HepG2 (cell line): Measurements from ENCODE around the gene PHB1. TPM values are rescaled to one million over a fixed set of nuclear protein-coding genes. Genes with fewer than 3 reads are reported as not detected.

Experiments used
- ELF4 ChIP-seq: sonication (generic); formaldehyde crosslinking; IDR thresholded peaks from 2 replicates; pipeline ENCODE4 v1.5.0; 2020; ENCODE audit warnings: missing genetic modification reagents, mild to moderate bottlenecking, moderate library complexity, borderline replicate concordance
- FOSL1 ChIP-seq: sonication (generic); formaldehyde crosslinking; IDR thresholded peaks from 2 replicates; pipeline ENCODE4 v1.9.0; 2021; ENCODE audit warnings: missing genetic modification reagents, borderline replicate concordance
- HCFC1 ChIP-seq: fragments of 150-350 bp; IDR thresholded peaks from 2 replicates; pipeline ENCODE4 v1.6.1; 2014; ENCODE audit warnings: low read depth, low read length
- MLLT10 ChIP-seq: sonication (generic); formaldehyde crosslinking; IDR thresholded peaks from 2 replicates; pipeline ENCODE4 v1.4.0; 2020; ENCODE audit warnings: missing genetic modification reagents
- MZF1 ChIP-seq: sonication (generic); formaldehyde crosslinking; IDR thresholded peaks from 2 replicates; pipeline ENCODE4 v1.8.1; 2023; ENCODE audit warnings: mild to moderate bottlenecking, missing genetic modification reagents, borderline replicate concordance
- NCOR1 ChIP-seq: fragments of 200-600 bp; sonication (generic); IDR thresholded peaks from 2 replicates; pipeline ENCODE4 v1.7.0; 2017; ENCODE audit warnings: antibody characterized with exemption, low read length, borderline replicate concordance
- PATZ1 ChIP-seq: sonication (generic); formaldehyde crosslinking; IDR thresholded peaks from 2 replicates; pipeline ENCODE4 v1.4.0; 2020; ENCODE audit warnings: missing genetic modification reagents
- ZFP36 ChIP-seq: fragments of 150-350 bp; IDR thresholded peaks from 2 replicates; pipeline ENCODE4 v1.6.1; 2018; ENCODE audit warnings: borderline replicate concordance, low read length, low read depth; ENCODE audit not compliant: partially characterized antibody
- ZNF136 ChIP-seq: sonication (generic); formaldehyde crosslinking; IDR thresholded peaks from 2 replicates; pipeline ENCODE4 v1.8.1; 2022; ENCODE audit warnings: low read depth, mild to moderate bottlenecking, moderate library complexity, missing genetic modification reagents
- ZNF280B ChIP-seq: sonication (generic); formaldehyde crosslinking; IDR thresholded peaks from 2 replicates; pipeline ENCODE4 v1.5.0; 2020; ENCODE audit warnings: missing genetic modification reagents, mild to moderate bottlenecking, borderline replicate concordance
- ZNF451 ChIP-seq: sonication (generic); formaldehyde crosslinking; IDR thresholded peaks from 2 replicates; pipeline ENCODE4 v1.5.0; 2020; ENCODE audit warnings: mild to moderate bottlenecking, missing genetic modification reagents
- ZNF543 ChIP-seq: sonication (generic); formaldehyde crosslinking; IDR thresholded peaks from 2 replicates; pipeline ENCODE4 v1.4.0; 2020; ENCODE audit warnings: mild to moderate bottlenecking, missing genetic modification reagents
- ZNF652 ChIP-seq: IDR thresholded peaks from 2 replicates; pipeline ENCODE4 v1.6.1; 2016; ENCODE audit warnings: low read depth, borderline replicate concordance
- ZNF713 ChIP-seq: sonication (generic); formaldehyde crosslinking; IDR thresholded peaks from 2 replicates; pipeline ENCODE4 v1.4.0; 2020; ENCODE audit warnings: mild to moderate bottlenecking, missing genetic modification reagents
- polyA plus RNA-seq, 8 experiments: library from polyadenylated mRNA; depleted of rRNA in 3 of 8; stranded (reverse) in 7 of 8; unstranded in 1 of 8; fragments of >200 nt; fragmentation: Illumina TruSeq in 4 of 8; extraction: Trizol in 4 of 8; gene quantifications; 2 replicates each; pipeline versions ENCODE4 v1.2.1 to v1.2.3, GENCODE V29; 2011 to 2016; ENCODE audit warnings: low read depth in 4 of 8, missing spikeins in 1 of 8, mixed read lengths in 1 of 8; ENCODE audit not compliant: insufficient read depth in 1 of 8
- total RNA-seq, 5 experiments: library from RNA; depleted of rRNA; stranded (reverse); fragments of >200 nt; fragmentation: Illumina TruSeq; extraction: Trizol; gene quantifications; 2 replicates each; pipeline ENCODE4 v1.2.3, GENCODE V29; 2016; ENCODE audit warnings: low read depth in 1 of 5
- TF ChIP-seq, protein P1 (sequence below): sonication (generic); formaldehyde crosslinking; IDR thresholded peaks from 2 replicates; pipeline ENCODE4 v1.8.0; 2022; ENCODE audit warnings: low read depth, missing genetic modification reagents
- TF ChIP-seq, protein P2 (sequence below), 2 experiments: sonication (generic) in 1 of 2; formaldehyde crosslinking in 1 of 2; IDR thresholded peaks; 2 replicates each; pipeline versions ENCODE4 v1.4.0 to v1.6.1; 2018 to 2020; ENCODE audit warnings: missing genetic modification reagents in 2 of 2, borderline replicate concordance in 1 of 2, low read depth in 1 of 2, mild to moderate bottlenecking in 1 of 2, missing biosample characterization in 1 of 2
- TF ChIP-seq, protein P3 (sequence below): sonication (generic); formaldehyde crosslinking; IDR thresholded peaks from 2 replicates; pipeline ENCODE4 v1.4.0; 2020; ENCODE audit warnings: missing genetic modification reagents

The PHB1 gene
- total and polyA plus RNA-seq, 2 of the 13 experiments (the other 11 are each of a cell fraction or from before 2014, with no cell fraction given): 515 to 688 TPM

DNA sequence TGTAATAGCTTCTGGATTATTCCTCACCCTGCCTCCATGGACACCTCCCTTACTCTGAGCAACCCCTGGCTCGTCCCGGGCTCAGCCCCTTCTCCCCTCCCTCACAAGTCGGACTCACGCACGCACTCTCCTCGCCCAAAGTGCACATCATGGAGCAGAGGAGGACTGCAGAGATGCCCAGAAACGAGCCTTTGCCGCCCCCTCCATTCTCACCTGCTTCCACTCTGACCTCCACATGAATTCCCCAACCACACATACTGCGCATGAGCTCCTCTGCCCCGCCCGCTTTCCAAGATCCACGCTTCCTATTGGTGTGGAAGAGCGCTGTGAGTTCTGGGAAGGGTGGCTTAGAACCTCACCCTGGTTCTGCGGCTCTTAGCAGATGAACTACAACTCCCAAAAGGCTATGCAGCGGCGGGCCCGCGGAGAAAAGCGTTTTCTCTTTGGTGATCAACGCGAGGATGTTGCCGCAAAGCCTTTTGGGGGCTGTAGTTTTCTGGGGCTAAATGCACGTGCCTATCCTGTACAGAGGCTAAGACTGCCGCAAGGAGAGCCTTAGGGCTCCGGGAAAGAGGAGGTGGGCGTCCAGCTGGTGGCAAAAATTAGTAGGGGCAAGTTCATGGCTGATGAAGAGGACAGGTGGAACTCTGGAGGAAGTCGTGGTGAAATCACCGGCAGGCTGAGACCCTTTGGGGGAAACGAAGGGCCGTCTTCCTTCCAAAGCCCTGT is at the start of gene PHB1 (continued):
- TF ChIP-seq HCFC1: peak; percentile 99
- no peak for TF ChIP-seq NCOR1
- no peak for TF ChIP-seq ZFP36
- TF ChIP-seq FOSL1 (CRISPR knock-in tag): no peak
- TF ChIP-seq ZNF543 (CRISPR knock-in tag): 0 out of 2 replicates have a peak, but pooled peaks have one; percentile 38
- no peak for TF ChIP-seq MLLT10 (CRISPR knock-in tag)
- TF ChIP-seq PATZ1 (CRISPR knock-in tag): no peak; the same call in none of the 2 replicates
- TF ChIP-seq MZF1 (CRISPR knock-in tag): no peak
- TF ChIP-seq ZNF652 (CRISPR knock-in tag): peak; percentile 16; the same call in 1 of the 2 replicates
- peak; percentile 67 for TF ChIP-seq ZNF451 (CRISPR knock-in tag)
- peak; percentile 94 for TF ChIP-seq ZNF136
- TF ChIP-seq ELF4 (CRISPR knock-in tag): peak; percentile 85
- TF ChIP-seq, protein P1, sequence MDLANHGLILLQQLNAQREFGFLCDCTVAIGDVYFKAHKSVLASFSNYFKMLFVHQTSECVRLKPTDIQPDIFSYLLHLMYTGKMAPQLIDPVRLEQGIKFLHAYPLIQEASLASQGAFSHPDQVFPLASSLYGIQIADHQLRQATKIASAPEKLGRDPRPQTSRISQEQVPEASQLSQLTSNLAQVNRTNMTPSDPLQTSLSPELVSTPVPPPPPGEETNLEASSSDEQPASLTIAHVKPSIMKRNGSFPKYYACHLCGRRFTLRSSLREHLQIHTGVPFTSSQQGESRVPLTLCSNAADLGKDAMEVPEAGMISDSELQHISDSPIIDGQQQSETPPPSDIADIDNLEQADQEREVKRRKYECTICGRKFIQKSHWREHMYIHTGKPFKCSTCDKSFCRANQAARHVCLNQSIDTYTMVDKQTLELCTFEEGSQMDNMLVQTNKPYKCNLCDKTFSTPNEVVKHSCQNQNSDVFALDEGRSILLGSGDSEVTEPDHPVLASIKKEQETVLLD (CRISPR knock-in tag): no peak
- TF ChIP-seq, protein P2, sequence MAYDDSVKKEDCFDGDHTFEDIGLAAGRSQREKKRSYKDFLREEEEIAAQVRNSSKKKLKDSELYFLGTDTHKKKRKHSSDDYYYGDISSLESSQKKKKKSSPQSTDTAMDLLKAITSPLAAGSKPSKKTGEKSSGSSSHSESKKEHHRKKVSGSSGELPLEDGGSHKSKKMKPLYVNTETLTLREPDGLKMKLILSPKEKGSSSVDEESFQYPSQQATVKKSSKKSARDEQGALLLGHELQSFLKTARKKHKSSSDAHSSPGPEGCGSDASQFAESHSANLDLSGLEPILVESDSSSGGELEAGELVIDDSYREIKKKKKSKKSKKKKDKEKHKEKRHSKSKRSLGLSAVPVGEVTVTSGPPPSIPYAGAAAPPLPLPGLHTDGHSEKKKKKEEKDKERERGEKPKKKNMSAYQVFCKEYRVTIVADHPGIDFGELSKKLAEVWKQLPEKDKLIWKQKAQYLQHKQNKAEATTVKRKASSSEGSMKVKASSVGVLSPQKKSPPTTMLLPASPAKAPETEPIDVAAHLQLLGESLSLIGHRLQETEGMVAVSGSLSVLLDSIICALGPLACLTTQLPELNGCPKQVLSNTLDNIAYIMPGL (CRISPR knock-in tag; IDR thresholded peaks at IDR 0.05; ENCODE audit: borderline replicate concordance in 1 of 2, low read depth in 1 of 2): peak; percentile 53 to 75; a peak in 3 of 4 replicates
- TF ChIP-seq, protein P3, sequence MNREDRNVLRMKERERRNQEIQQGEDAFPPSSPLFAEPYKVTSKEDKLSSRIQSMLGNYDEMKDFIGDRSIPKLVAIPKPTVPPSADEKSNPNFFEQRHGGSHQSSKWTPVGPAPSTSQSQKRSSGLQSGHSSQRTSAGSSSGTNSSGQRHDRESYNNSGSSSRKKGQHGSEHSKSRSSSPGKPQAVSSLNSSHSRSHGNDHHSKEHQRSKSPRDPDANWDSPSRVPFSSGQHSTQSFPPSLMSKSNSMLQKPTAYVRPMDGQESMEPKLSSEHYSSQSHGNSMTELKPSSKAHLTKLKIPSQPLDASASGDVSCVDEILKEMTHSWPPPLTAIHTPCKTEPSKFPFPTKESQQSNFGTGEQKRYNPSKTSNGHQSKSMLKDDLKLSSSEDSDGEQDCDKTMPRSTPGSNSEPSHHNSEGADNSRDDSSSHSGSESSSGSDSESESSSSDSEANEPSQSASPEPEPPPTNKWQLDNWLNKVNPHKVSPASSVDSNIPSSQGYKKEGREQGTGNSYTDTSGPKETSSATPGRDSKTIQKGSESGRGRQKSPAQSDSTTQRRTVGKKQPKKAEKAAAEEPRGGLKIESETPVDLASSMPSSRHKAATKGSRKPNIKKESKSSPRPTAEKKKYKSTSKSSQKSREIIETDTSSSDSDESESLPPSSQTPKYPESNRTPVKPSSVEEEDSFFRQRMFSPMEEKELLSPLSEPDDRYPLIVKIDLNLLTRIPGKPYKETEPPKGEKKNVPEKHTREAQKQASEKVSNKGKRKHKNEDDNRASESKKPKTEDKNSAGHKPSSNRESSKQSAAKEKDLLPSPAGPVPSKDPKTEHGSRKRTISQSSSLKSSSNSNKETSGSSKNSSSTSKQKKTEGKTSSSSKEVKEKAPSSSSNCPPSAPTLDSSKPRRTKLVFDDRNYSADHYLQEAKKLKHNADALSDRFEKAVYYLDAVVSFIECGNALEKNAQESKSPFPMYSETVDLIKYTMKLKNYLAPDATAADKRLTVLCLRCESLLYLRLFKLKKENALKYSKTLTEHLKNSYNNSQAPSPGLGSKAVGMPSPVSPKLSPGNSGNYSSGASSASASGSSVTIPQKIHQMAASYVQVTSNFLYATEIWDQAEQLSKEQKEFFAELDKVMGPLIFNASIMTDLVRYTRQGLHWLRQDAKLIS (CRISPR knock-in tag): no peak
- 0 out of 2 replicates have a peak, but pooled peaks have one; percentile 64 for TF ChIP-seq ZNF713 (CRISPR knock-in tag)
- peak; percentile 71; the same call in 1 of the 2 replicates for TF ChIP-seq ZNF280B (CRISPR knock-in tag)
